OCI-LY3 (cell line): ENCODE measurements around the gene FLVCR1.

ENCODE experiments used
- H2AFZ ChIP-seq: fragments of 200-600, 300-600 bp; shearing (Covaris generic); 2 replicates; pipeline ENCODE4 v1.6.0; 2014; ENCODE audit warnings: antibody characterized with exemption, low read depth, low read length
- H3K27ac ChIP-seq: fragments of 200-600, 300-600 bp; sonication (generic); 2 replicates; pipeline ENCODE4 v1.5.1; 2014; ENCODE audit warnings: mild to moderate bottlenecking, low read length, moderate library complexity, mixed read lengths
- H3K27me3 ChIP-seq: fragments of 200-600, 300-600 bp; sonication (generic); 2 replicates; pipeline ENCODE4 v1.6.1; 2014; ENCODE audit warnings: low read depth, low read length, mixed read lengths
- H3K36me3 ChIP-seq: fragments of 200-600, 300-600 bp; sonication (generic); replicated peaks from 2 replicates; pipeline ENCODE3; 2014; ENCODE audit warnings: low read depth, low read length, mixed read lengths
- H3K4me1 ChIP-seq: fragments of 300-600, 200-600 bp; sonication (generic); 2 replicates; pipeline ENCODE4 v1.6.1; 2014; ENCODE audit warnings: low read length, mixed read lengths
- H3K4me2 ChIP-seq: fragments of 200-600, 300-600 bp; sonication (generic); 2 replicates; pipeline ENCODE4 v1.6.1; 2014; ENCODE audit warnings: low read length, mixed read lengths
- H3K4me3 ChIP-seq: fragments of 300-600, 200-600 bp; sonication (generic); 2 replicates; pipeline ENCODE4 v1.5.1; 2014; ENCODE audit warnings: antibody characterized with exemption, mild to moderate bottlenecking, low read length, moderate library complexity
- H3K79me2 ChIP-seq: fragments of 300-600, 200-600 bp; shearing (Covaris generic); 2 replicates; pipeline ENCODE4 v1.6.1; 2014; ENCODE audit warnings: mild to moderate bottlenecking, low read length, mixed read lengths
- H3K9ac ChIP-seq: fragments of 300-600, 200-600 bp; shearing (Covaris generic); 2 replicates; pipeline ENCODE4 v1.6.0; 2014; ENCODE audit warnings: mild to moderate bottlenecking, low read length, moderate library complexity
- H3K9me3 ChIP-seq: fragments of 200-600, 300-600 bp; shearing (Covaris generic); 2 replicates; pipeline ENCODE4 v1.6.1; 2014; ENCODE audit warnings: low read length, mixed read lengths; ENCODE audit not compliant: insufficient read depth
- H4K20me1 ChIP-seq: fragments of 200-600, 300-600 bp; sonication (generic); 2 replicates; pipeline ENCODE4 v1.6.1; 2016; ENCODE audit warnings: low read length, mixed read lengths; ENCODE audit not compliant: insufficient read depth
- EZH2phosphoT487 ChIP-seq: fragments of 200-600 bp; shearing (Covaris generic); IDR thresholded peaks from 2 replicates; pipeline ENCODE4 v1.6.1; 2018; ENCODE audit warnings: antibody characterized with exemption, mixed run types, low read depth
- TF ChIP-seq, protein P1 (sequence below): fragments of 200-600, 300-600 bp; sonication (generic); IDR thresholded peaks from 2 replicates; pipeline ENCODE4 v1.5.1; 2014; ENCODE audit warnings: antibody characterized with exemption, low read length, low read depth

Gene FLVCR1

DNA sequence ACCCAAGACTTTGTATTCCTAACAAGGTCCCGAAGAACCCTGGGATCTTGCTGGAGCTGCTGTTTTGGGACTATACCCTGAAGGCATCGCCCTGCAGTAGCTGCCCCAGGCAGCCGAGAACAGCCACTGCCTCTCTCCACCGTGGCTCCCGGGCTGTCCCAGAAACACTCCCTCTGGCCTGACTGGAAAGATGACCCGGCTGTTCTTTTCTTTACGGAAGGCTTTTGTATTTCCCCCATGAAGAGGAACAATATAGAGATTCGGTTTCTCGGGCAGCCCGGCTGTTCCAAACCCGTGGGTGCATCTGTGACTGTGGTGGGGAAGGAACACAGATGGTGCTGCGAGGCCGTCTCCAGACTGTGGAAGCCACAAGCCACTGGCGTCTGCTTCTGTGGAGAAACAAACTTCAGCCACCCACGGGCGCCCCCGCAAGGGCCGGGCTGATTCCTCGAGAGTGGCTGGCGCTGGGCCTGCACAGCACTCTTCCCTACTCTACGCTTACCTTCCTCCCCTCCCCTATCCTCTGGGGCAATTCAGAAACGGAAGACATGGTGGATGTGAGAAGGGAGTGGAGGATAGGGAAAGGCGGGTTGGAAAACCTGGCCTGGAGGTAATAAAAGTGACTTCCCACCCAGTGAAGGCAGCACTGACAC, 58.5 kb downstream of the FLVCR1 start:
- Histone ChIP-seq H3K4me3 (peak overlapping the region; percentile 59), H3K27me3 (no peaks in the 10 kb centered on the region), H3K27ac (no peak overlapping the region), H3K36me3 (no peaks in the 10 kb centered on the region), H3K9ac (peak overlapping the region; percentile 15; the same call in 1 of the 2 replicates), H3K79me2 (no peaks in the 10 kb centered on the region), H2AFZ (peak overlapping the region; percentile 83), H3K9me3 (no peaks in the 10 kb centered on the region), H3K4me2 (peak overlapping the region; percentile 64), H4K20me1 (no peaks in the 10 kb centered on the region), H3K4me1 (peaks cover 32% of the 10 kb centered on the region)
- TF ChIP-seq, protein P1, sequence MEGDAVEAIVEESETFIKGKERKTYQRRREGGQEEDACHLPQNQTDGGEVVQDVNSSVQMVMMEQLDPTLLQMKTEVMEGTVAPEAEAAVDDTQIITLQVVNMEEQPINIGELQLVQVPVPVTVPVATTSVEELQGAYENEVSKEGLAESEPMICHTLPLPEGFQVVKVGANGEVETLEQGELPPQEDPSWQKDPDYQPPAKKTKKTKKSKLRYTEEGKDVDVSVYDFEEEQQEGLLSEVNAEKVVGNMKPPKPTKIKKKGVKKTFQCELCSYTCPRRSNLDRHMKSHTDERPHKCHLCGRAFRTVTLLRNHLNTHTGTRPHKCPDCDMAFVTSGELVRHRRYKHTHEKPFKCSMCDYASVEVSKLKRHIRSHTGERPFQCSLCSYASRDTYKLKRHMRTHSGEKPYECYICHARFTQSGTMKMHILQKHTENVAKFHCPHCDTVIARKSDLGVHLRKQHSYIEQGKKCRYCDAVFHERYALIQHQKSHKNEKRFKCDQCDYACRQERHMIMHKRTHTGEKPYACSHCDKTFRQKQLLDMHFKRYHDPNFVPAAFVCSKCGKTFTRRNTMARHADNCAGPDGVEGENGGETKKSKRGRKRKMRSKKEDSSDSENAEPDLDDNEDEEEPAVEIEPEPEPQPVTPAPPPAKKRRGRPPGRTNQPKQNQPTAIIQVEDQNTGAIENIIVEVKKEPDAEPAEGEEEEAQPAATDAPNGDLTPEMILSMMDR = peak; percentile 34
- no peak for TF ChIP-seq EZH2phosphoT487

DNA sequence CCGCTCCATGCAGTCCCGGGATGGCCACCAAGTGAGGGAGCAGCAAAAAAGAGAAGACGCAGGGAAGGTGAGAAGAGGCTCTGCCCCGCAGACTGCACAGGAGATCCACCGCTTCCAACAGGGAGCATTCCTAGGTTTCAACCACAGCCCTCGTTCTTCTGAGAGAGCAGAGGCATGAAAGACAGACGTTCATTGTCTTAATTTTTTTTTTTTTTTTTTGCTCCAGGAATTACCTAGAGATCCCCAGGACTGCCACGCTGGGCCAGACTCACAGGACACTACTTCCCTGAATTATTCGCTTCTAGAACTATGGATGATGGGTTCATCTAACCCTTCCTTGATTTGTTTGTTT, 59.0 kb downstream of the FLVCR1 start:
- no peaks in the 10 kb centered on the region for H3K9me3 ChIP-seq
- no peak overlapping the region for H3K27ac ChIP-seq
- H3K4me3 ChIP-seq = peak overlapping the region; percentile 59
- H3K79me2 ChIP-seq = no peaks in the 10 kb centered on the region
- H3K4me1 ChIP-seq = peaks cover 32% of the 10 kb centered on the region
- no peaks in the 10 kb centered on the region for H4K20me1 ChIP-seq
- H2AFZ ChIP-seq = peak overlapping the region; percentile 83
- H3K4me2 ChIP-seq = peak overlapping the region; percentile 64
- H3K27me3 ChIP-seq = no peaks in the 10 kb centered on the region
- peak overlapping the region; percentile 15; the same call in 1 of the 2 replicates for H3K9ac ChIP-seq
- no peak for TF ChIP-seq EZH2phosphoT487
- TF ChIP-seq, protein P1 = no peak
- H3K36me3 ChIP-seq = no peaks in the 10 kb centered on the region

DNA sequence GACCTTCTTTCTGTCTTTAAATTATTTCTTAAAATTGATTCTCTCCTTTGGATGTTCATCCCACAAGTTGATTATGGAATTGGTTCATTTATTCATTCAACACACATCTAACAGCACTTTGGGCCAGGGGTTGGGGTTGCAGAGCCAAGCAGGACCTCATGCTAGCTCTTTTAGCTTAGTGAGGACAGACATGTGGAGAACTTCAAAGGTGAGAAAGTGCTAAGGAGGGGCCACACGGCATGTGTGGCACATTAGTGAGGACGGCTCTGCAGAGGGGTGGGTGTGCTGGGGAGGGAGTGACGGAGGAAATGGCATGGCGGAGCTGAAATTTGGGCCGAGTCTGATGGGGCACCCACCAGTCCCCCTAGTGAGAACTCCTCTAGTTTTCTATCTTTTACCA, 59.8 kb downstream of the FLVCR1 start:
- H3K27me3 ChIP-seq = no peaks in the 10 kb centered on the region
- H3K9me3 ChIP-seq = no peaks in the 10 kb centered on the region
- no peaks in the 10 kb centered on the region for H3K36me3 ChIP-seq
- no peak for TF ChIP-seq EZH2phosphoT487
- TF ChIP-seq, protein P1 = no peak
- no peaks in the 10 kb centered on the region for H4K20me1 ChIP-seq
- no peak overlapping the region for H3K4me3 ChIP-seq
- no peak overlapping the region for H3K27ac ChIP-seq
- no peak overlapping the region for H3K9ac ChIP-seq
- no peak overlapping the region for H3K4me2 ChIP-seq
- no peaks in the 10 kb centered on the region for H3K79me2 ChIP-seq
- no peak overlapping the region for H2AFZ ChIP-seq
- peaks cover 32% of the 10 kb centered on the region for H3K4me1 ChIP-seq

DNA sequence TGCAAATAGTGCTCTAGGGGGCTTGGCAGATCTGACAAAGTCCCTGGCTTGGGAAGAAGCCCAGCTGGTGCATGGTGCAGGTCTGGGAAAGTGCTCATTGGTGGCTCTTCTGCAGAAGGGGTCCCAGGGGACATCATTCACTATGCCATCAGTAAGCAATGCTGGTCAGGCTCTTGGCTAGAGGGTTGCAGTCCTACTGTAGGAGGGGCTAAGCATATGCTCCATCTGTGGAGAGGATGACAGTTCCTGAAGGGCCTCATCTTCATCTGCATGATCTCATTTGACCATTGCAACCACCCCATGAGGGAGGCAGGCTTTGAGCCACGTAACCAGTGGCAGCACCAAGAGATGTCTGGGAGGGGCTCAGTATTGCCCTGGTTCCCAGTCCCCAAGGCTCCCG, 60.7 kb downstream of the FLVCR1 start:
- Histone ChIP-seq H3K9me3 (no peaks in the 10 kb centered on the region), H3K79me2 (no peaks in the 10 kb centered on the region), H3K4me1 (peaks cover 32% of the 10 kb centered on the region), H3K9ac (no peak overlapping the region), H4K20me1 (no peaks in the 10 kb centered on the region), H3K36me3 (no peaks in the 10 kb centered on the region), H3K4me3 (no peak overlapping the region), H2AFZ (no peak overlapping the region), H3K27me3 (no peaks in the 10 kb centered on the region), H3K4me2 (no peak overlapping the region), H3K27ac (no peak overlapping the region)
- no peak for TF ChIP-seq EZH2phosphoT487
- TF ChIP-seq, protein P1 = no peak
